Kidney (tissue), 14 donors: Measurements from ENCODE around the gene MEPCE. TPM values are rescaled to one million over a fixed set of nuclear protein-coding genes. Genes with fewer than 3 reads are reported as not detected.

Experiments used
- DNase-seq, 5 donors: peaks; one replicate each; pipeline ENCODE4 v3.0.0-alpha.2; 2013 to 2020
- FAIRE-seq: peaks from 2 replicates; lab custom pipeline; 2012; peaks lifted over from hg19 to GRCh38; lab: Jason Lieb, UNC
- H3K27ac ChIP-seq, 2 donors: one replicate each; pipeline ENCODE4 v1.7.0; 2013; ENCODE audit warnings: low read depth in 2 of 2, low read length in 2 of 2, inconsistent platforms in 1 of 2
- H3K27me3 ChIP-seq: one replicate; pipeline ENCODE4 v1.7.1; 2013; ENCODE audit warnings: low read length, inconsistent platforms; ENCODE audit not compliant: control insufficient read depth, insufficient read depth
- H3K36me3 ChIP-seq, 3 donors: one replicate each; pipeline versions ENCODE4 v1.7.0 to v1.7.1; 2013; ENCODE audit warnings: low read length in 3 of 3, control low read depth in 1 of 3, inconsistent platforms in 1 of 3; ENCODE audit not compliant: insufficient read depth in 3 of 3, control insufficient read depth in 2 of 3
- H3K4me1 ChIP-seq, 3 donors: one replicate each; pipeline versions ENCODE4 v1.7.0 to v1.7.1; 2013; ENCODE audit warnings: low read length in 3 of 3, inconsistent platforms in 1 of 3, low read depth in 1 of 3; ENCODE audit not compliant: control insufficient read depth in 2 of 3, insufficient read depth in 2 of 3
- H3K4me3 ChIP-seq, 3 donors: one replicate each; pipeline versions ENCODE4 v1.7.0 to v1.8.1; 2013; ENCODE audit warnings: low read length in 3 of 3, control low read depth in 1 of 3, inconsistent platforms in 1 of 3
- H3K9ac ChIP-seq, 3 donors: one replicate each; pipeline versions ENCODE4 v1.7.0 to v1.7.1; 2013; ENCODE audit warnings: low read length in 3 of 3, control low read depth in 1 of 3, inconsistent platforms in 1 of 3
- H3K9me3 ChIP-seq, 3 donors: one replicate each; pipeline versions ENCODE4 v1.7.0 to v1.7.1; 2013; ENCODE audit warnings: low read length in 3 of 3, control low read depth in 1 of 3, inconsistent platforms in 1 of 3; ENCODE audit not compliant: control insufficient read depth in 2 of 3, insufficient read depth in 1 of 3
- intact Hi-C: fragments of 100-400 bp; cut with DNase I; formaldehyde crosslinking; loops from one replicate; pipeline ENCODE4 v1.11.1; 2022
- polyA plus RNA-seq: library from polyadenylated mRNA; stranded (reverse); fragments of 350-450 nt; fragmentation: Illumina TruSeq; extraction: RNeasy Lipid Tissue Mini Kit (QIAGEN cat#74804); gene quantifications from one replicate; pipeline ENCODE4 v1.2.3, GENCODE V29; 2014; ENCODE audit warnings: low read depth, low replicate concordance; ENCODE audit not compliant: insufficient read depth
- total RNA-seq: library from RNA; stranded (reverse); fragmentation: NEBNext Ultra II Directional; extraction: Animal tissue kit (Norgen Biotek cat#: 25700); gene quantifications from one replicate; pipeline ENCODE4 v1.2.1, GENCODE V29; 2021
- TF ChIP-seq, protein P1 (sequence below): IDR thresholded peaks from 3 replicates; pipeline ENCODE4 v1.5.1; 2012; ENCODE audit warnings: mild to moderate bottlenecking, moderate library complexity, borderline replicate concordance; ENCODE audit not compliant: insufficient read depth; ENCODE audit errors: extremely low read depth
- donor health status: control.
- donor health status: control.
- donor health status: control.
- donor health status: control.
- donor health status: control.
- donor health status: DM: yes; HTN: yes; CAD: no.
- donor health status: Normal renal cell carcinoma (clear cell type).

MEPCE gene
- total and polyA plus RNA-seq, 2 donors from 2014 or later: 33.4 to 47.2 TPM

DNA sequence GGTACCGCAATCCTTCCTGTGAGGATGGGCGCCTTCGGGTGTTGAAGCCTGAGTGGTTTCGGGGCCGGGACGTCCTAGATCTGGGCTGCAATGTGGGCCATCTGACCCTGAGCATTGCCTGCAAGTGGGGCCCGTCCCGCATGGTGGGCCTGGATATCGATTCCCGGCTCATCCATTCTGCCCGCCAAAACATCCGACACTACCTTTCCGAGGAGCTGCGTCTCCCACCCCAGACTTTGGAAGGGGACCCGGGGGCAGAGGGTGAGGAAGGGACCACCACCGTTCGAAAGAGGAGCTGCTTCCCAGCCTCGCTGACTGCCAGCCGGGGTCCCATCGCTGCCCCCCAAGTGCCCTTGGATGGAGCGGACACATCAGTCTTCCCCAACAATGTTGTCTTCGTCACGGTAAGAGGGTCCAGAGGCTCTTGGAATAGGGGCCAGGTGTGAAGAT lies 1.7 kb downstream of the MEPCE start:
- no peak overlapping the region for H3K27ac ChIP-seq

DNA sequence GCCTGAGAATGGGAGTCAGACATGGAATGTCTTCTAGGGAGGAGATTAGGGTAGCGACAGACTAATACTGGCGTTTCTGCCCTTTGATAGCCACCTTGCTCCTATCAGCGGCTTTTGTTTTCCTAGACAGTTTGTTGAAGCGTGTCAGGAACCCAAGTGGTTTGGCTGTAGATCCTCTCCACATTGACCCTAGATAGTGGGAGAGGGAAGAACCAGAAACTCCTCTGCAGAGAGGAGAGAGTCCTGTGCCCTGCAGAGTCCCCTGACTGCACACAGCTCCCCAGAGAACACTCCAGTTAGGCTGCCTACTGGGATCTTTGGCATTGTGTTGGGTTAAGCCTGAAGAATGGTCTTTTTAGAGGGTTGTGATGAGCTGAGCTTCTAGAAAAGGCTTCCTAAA lies 2.4 kb downstream of the MEPCE start:
- Histone ChIP-seq H3K36me3 (peaks cover 5 to 20% (median 9%) of the 10 kb centered on the region in 3 donors), H3K9ac (peak overlapping the region in 1 of 3 donors; percentile 56), H3K27ac (peak overlapping the region in 1 of 2 donors; percentile 1), H3K4me1 (peaks cover 0 to 34% (median 20%) of the 10 kb centered on the region in 3 donors), H3K27me3 (no peaks in the 10 kb centered on the region), H3K9me3 (no peaks in the 10 kb centered on the region), H3K4me3 (peak overlapping the region in 1 of 3 donors; percentile 46)
- intact Hi-C loops: no loop called here
- DNase-seq: no peak
- FAIRE-seq: no peak
- TF ChIP-seq, protein P1, sequence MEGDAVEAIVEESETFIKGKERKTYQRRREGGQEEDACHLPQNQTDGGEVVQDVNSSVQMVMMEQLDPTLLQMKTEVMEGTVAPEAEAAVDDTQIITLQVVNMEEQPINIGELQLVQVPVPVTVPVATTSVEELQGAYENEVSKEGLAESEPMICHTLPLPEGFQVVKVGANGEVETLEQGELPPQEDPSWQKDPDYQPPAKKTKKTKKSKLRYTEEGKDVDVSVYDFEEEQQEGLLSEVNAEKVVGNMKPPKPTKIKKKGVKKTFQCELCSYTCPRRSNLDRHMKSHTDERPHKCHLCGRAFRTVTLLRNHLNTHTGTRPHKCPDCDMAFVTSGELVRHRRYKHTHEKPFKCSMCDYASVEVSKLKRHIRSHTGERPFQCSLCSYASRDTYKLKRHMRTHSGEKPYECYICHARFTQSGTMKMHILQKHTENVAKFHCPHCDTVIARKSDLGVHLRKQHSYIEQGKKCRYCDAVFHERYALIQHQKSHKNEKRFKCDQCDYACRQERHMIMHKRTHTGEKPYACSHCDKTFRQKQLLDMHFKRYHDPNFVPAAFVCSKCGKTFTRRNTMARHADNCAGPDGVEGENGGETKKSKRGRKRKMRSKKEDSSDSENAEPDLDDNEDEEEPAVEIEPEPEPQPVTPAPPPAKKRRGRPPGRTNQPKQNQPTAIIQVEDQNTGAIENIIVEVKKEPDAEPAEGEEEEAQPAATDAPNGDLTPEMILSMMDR: no peak

More for the DNA sequence above, 1.7 kb downstream of the MEPCE start:
- Histone ChIP-seq H3K36me3 (peaks cover 5 to 20% (median 9%) of the 10 kb centered on the region in 3 donors), H3K4me3 (peak overlapping the region in 1 of 3 donors; percentile 96), H3K27me3 (no peaks in the 10 kb centered on the region), H3K9me3 (no peaks in the 10 kb centered on the region), H3K9ac (peak overlapping the region in 1 of 3 donors; percentile 26), H3K4me1 (peaks cover 0 to 34% (median 20%) of the 10 kb centered on the region in 3 donors)
- no peak for FAIRE-seq
- intact Hi-C loops: no loop called here
- TF ChIP-seq, protein P1: no peak
- DNase-seq: no peak

DNA sequence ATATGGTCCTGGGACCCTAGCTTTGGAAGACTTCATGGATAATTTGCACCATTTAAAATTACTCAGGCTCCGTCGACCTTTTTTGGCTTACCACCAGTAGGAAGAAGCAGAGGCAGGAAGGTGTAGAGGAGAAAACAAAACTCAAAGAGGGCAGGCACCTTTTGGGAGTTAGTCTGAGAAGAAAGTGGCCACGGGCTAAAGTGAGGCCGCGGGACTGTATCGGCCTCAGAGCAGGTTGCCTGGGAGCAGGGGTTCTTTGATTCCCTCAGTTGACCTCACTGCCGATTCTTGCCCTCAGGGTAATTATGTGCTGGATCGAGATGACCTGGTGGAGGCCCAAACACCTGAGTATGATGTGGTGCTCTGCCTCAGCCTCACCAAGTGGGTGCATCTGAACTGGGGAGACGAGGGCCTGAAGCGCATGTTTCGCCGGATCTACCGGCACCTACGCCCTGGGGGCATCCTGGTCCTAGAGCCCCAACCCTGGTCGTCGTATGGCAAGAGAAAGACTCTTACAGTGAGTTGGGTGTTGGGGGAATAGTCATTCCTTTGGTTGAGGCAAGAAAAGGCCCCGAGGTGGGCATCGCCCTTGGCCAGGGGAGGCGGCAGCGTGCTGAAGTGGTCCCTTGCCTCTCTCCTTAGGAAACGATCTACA lies 3.1 kb downstream of the MEPCE start:
- H3K36me3 ChIP-seq: peaks cover 5 to 20% (median 9%) of the 10 kb centered on the region in 3 donors
- TF ChIP-seq, protein P1: no peak
- no peaks in the 10 kb centered on the region for H3K9me3 ChIP-seq
- H3K27me3 ChIP-seq: no peaks in the 10 kb centered on the region
- H3K9ac ChIP-seq: peak overlapping the region in 1 of 3 donors; percentile 56
- DNase-seq (no peak), FAIRE-seq (no peak)
- intact Hi-C loops: no loop called here
- H3K4me3 ChIP-seq: no peak overlapping the region
- peaks cover 0 to 34% (median 20%) of the 10 kb centered on the region in 3 donors for H3K4me1 ChIP-seq
- H3K27ac ChIP-seq: no peak overlapping the region
